GM12891 (cell line): ENCODE results near the gene HOXA6.

Source experiments
- DNase-seq: peaks from one replicate; pipeline ENCODE4 v3.0.0; 2011; ENCODE audit warnings: low spot score; ENCODE audit not compliant: insufficient read length
- FAIRE-seq: peaks from 2 replicates; lab custom pipeline; 2011; peaks lifted over from hg19 to GRCh38; lab: Jason Lieb, UNC
- PAX5 ChIP-seq: IDR thresholded peaks from 2 replicates; pipeline ENCODE4 v1.6.1; 2011; ENCODE audit warnings: low read length, moderate library complexity, mild to moderate bottlenecking; ENCODE audit not compliant: insufficient read depth, severe bottlenecking
- POLR2A ChIP-seq: IDR thresholded peaks from 2 replicates; pipeline ENCODE4 v1.6.1; 2011; ENCODE audit warnings: low read depth, low read length, control low read depth
- POLR2AphosphoS5 ChIP-seq: IDR thresholded peaks from 2 replicates; pipeline ENCODE4 v1.6.1; 2011; ENCODE audit warnings: low read depth, low read length, control low read depth
- POU2F2 ChIP-seq: IDR thresholded peaks from 2 replicates; pipeline ENCODE4 v1.6.1; 2011; ENCODE audit warnings: low read depth, mild to moderate bottlenecking, control low read depth, low read length, moderate library complexity
- SPI1 ChIP-seq: IDR thresholded peaks from 2 replicates; pipeline ENCODE4 v1.6.1; 2011; ENCODE audit warnings: low read depth, low read length, control low read depth
- TAF1 ChIP-seq: IDR thresholded peaks from 2 replicates; pipeline ENCODE4 v1.6.1; 2011; ENCODE audit warnings: low read depth, low read length, control low read depth

HOXA6 gene

DNA sequence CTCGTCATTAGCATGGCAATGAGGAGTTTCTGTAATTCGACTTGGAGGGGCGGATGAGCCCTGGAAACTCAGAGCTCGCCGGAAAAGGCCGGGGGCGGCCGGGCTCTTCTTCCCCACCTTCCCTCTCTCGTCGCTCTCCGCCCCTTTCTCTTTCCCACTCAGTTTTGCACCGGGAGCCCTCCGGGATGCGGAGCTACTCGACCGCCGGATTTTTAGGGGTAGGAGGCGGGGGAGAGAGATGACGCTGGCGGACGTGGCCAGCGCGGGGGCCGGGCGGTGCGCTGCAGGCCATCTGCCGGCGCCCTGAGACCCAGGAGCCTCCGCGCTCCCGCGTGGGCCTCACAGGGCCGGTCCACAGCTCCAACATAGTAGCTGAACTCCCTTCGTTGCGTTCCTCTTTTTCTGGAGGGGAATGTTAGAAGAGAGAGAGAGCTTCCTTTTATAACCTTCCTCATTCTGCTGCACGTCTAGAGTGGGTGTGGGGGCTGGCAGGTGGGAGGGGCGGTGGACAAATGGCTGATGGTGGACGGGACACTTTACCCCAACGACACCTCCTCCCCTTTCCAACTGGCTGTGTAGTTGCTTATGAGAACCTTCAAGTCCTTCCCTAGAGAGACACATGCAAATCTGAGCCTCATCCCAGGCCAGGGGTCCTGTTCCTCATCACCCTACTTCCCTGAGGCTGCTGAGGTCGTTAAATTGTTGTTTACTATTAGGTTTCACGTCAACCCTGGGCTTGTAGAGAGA is 50.6 kb downstream of the HOXA6 start:
- DNase-seq (no peak), FAIRE-seq (no peak)

DNA sequence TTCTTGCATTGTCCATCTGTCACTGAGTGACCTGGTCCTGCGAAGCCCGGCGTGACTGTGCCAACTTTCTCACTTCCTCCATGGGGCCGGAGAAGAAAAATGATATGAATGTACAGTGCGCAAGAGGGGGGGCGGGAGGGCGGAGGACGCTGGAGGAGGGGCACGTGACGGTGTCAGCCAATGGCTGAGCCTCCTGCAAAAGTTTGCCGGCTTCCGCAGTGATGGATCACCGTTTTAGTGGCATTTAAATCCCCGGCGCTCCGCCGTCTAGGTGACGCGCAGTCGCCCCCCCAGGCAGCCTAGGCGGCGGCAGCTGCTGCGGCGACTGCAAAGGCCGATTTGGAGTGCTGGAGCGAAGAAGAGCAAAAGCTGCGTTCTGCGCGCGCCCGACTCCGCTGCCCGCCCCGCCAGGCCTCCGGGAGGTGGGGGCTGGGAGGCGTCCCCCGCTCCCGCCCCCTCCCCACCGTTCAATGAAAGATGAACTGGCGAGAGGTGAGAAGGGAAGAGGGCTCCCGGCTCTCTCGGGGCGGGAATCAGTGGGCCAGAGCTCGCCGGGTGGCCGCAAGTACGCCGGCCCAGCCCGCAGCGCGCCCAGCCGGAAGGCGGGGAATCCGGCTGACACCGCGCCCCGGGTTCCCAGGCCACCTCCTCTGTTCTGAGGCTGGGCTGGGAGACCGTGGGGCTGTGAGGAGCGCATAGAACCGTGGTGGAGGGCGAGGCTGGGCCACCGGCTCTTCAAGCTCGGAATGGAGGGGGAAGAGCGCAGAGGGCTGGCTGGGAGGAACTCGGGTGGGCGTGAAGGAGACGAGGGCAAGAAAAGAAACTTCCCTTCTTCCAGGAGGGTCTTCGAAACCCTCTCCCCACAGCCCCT is 51.4 kb downstream of the HOXA6 start, which contains the start of gene HOXA1:
HOXA1 (minus strand) TSS at position 104 of the 871 bp plus-strand sequence; CDS start at position 16, 88 bp downstream.
- no peak for TF ChIP-seq POLR2A
- TF ChIP-seq SPI1 = peak; percentile 88
- TF ChIP-seq POU2F2 = no peak
- no peak for FAIRE-seq
- DNase-seq = peak; percentile 75

More for the DNA sequence above, 50.6 kb downstream of the HOXA6 start:
- TF ChIP-seq TAF1 = no peak
- TF ChIP-seq POU2F2 = no peak
- no peak for TF ChIP-seq POLR2AphosphoS5
- TF ChIP-seq PAX5 = no peak
- no peak for TF ChIP-seq SPI1
- no peak for TF ChIP-seq POLR2A
